ENCODE results near the gene GPR161. TPM values are rescaled to one million over a fixed set of nuclear protein-coding genes. Genes with fewer than 3 reads are reported as not detected.

GPR161 gene
- total RNA-seq, 3 donors from 2014 or later = 0.16 to 0.27 (median 0.20) TPM

Other genes with a start within 250 kb of the GPR161 start
- gene ADCY10, start 222.8 kb downstream of the GPR161 start, total RNA-seq = not detected
- gene DCAF6, start 200.2 kb downstream of the GPR161 start, total RNA-seq = 10 to 100 TPM; 10.7 to 12.5 (median 11.3) TPM
- gene MPC2, start 199.9 kb downstream of the GPR161 start, total RNA-seq = 10 to 100 TPM; 28.2 to 32.1 (median 31.9) TPM
- gene TIPRL, start 42.0 kb upstream of the GPR161 start, total RNA-seq = 10 to 100 TPM; 46.3 to 47.9 (median 46.7) TPM
- gene SFT2D2, start 89.1 kb upstream of the GPR161 start, total RNA-seq = 10 to 100 TPM; 31.0 to 37.1 (median 36.9) TPM
- under 1 TPM; 0.47 to 0.57 (median 0.48) TPM for gene TBX19, start 143.9 kb upstream of the GPR161 start, total RNA-seq